Activated T-cell treated with anti-CD3 and anti-CD28 coated beads, Interleukin-2, amount 50 U/mL, for 24 hours (primary cell): ENCODE results near the gene DHX34.
"Not testable (repeated sequence)": the region's sequence is repeated elsewhere in the genome, so short reads cannot be mapped to it uniquely, and the experiment has no call there.

Experiments used
- DNase-seq: peaks from one replicate; pipeline ENCODE4 v3.0.0-alpha.2; 2020
- H3K27ac Mint-ChIP-seq: 2 replicates; pipeline ENCODE4 v1.8.0; 2020; ENCODE audit warnings: mild to moderate bottlenecking, mixed read lengths
- H3K27me3 Mint-ChIP-seq: 2 replicates; pipeline ENCODE4 v1.8.0; 2020; ENCODE audit warnings: mixed read lengths
- H3K36me3 Mint-ChIP-seq: 2 replicates; pipeline ENCODE4 v1.8.0; 2020; ENCODE audit warnings: low read depth, mixed read lengths
- H3K4me1 Mint-ChIP-seq: 2 replicates; pipeline ENCODE4 v1.8.0; 2020; ENCODE audit warnings: low read depth, mixed read lengths
- H3K4me3 Mint-ChIP-seq: 2 replicates; pipeline ENCODE4 v1.8.0; 2020; ENCODE audit warnings: mild to moderate bottlenecking, moderate library complexity, mixed read lengths
- H3K9me3 Mint-ChIP-seq: 2 replicates; pipeline ENCODE4 v1.8.0; 2020; ENCODE audit warnings: mixed read lengths

Gene DHX34

GRCh38 chr19:47383890-47384289 lies 34.8 kb downstream of the DHX34 start:
- not testable (repeated sequence) for H3K27me3 Mint-ChIP-seq, H3K4me3 Mint-ChIP-seq, DNase-seq, H3K9me3 Mint-ChIP-seq, H3K27ac Mint-ChIP-seq
- Mint-ChIP-seq H3K4me1 (peaks cover 21% of the 10 kb centered on the region), H3K36me3 (peaks cover 41% of the 10 kb centered on the region)

DNA sequence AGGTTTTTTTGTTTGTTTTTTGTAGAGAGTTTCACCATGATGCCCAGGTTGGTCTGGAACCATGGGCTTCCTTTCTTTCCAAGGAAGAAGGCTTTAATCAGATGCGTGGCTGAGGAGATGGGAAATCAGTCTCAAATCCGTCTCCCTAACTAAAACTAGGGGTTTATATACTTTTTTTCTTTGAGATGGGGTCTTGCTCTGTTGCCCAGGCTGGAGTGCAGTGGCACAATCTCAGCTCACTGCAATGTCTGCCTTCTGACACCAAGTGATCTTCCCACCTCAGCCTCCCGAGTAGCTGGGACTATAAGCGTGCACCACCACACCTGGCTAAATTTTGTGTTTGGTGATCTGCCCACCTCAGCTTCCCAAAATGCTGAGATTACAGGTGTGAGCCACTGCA lies 35.4 kb downstream of the DHX34 start:
- Mint-ChIP-seq H3K36me3 (peaks cover 35% of the 10 kb centered on the region), H3K4me1 (peaks cover 21% of the 10 kb centered on the region)
- not testable (repeated sequence) for DNase-seq, H3K4me3 Mint-ChIP-seq, H3K27me3 Mint-ChIP-seq, H3K27ac Mint-ChIP-seq, H3K9me3 Mint-ChIP-seq

DNA sequence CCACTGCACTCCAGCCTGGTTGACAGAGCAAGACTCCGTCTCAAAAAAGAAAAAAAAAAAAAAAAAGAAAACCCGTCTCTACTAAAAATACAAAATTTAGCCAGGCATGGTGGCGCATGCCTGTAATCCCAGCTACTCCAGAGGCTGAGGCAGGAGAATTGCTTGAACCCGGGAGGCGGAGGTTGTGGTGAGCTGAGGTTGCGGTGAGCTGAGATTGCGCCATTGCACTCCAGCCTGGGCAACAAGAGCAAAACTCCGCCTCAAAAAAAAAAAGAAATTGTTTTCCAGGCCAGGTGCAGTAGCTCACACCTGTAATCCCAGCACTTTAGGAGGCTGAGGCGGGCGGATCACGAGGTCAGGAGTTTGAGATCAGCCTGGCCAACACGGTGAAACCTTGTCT lies 37.5 kb downstream of the DHX34 start:
- H3K27ac Mint-ChIP-seq, H3K27me3 Mint-ChIP-seq, H3K4me3 Mint-ChIP-seq, DNase-seq, H3K9me3 Mint-ChIP-seq: not testable (repeated sequence)
- Mint-ChIP-seq H3K36me3 (peaks cover 15% of the 10 kb centered on the region), H3K4me1 (peaks cover 13% of the 10 kb centered on the region)

DNA sequence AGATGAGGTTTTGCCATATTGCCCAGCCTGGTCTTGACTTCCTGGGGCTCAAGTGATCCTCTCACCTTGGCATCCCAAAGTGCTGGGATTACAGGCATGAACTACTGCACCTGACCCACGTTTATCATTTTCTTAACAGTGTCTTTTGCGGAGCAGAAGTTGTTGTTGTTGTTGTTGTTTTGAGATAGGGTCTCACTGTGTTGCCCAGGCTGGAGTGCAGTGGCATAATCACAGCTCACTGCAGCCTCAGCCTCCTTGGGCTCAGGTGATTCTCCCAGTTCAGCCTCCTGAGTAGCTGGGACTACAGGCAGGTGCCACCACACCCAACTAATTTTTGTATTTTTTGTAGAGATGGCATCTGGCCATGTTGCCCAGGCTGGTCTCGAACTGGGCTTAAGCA lies 38.5 kb downstream of the DHX34 start:
- not testable (repeated sequence) for DNase-seq, H3K9me3 Mint-ChIP-seq, H3K27ac Mint-ChIP-seq, H3K4me3 Mint-ChIP-seq, H3K36me3 Mint-ChIP-seq, H3K27me3 Mint-ChIP-seq
- peaks cover 11% of the 10 kb centered on the region for H3K4me1 Mint-ChIP-seq

GRCh38 chr19:47388721-47389120 lies 39.6 kb downstream of the DHX34 start:
- H3K27me3 Mint-ChIP-seq, H3K4me1 Mint-ChIP-seq, H3K4me3 Mint-ChIP-seq, H3K9me3 Mint-ChIP-seq, H3K36me3 Mint-ChIP-seq, DNase-seq, H3K27ac Mint-ChIP-seq: not testable (repeated sequence)

- H3K27ac Mint-ChIP-seq, result no peak overlapping the region
- peaks cover 4% of the 10 kb centered on the region for H3K27me3 Mint-ChIP-seq
- DNase-seq, result no peak
- no peak overlapping the region for H3K4me3 Mint-ChIP-seq
- no peaks in the 10 kb centered on the region for H3K36me3 Mint-ChIP-seq
- H3K4me1 Mint-ChIP-seq, result peaks cover 4% of the 10 kb centered on the region
- no peaks in the 10 kb centered on the region for H3K9me3 Mint-ChIP-seq
Observed at GRCh38 chr19:47389150-47389556, 40.0 kb downstream of the DHX34 start.

DNA sequence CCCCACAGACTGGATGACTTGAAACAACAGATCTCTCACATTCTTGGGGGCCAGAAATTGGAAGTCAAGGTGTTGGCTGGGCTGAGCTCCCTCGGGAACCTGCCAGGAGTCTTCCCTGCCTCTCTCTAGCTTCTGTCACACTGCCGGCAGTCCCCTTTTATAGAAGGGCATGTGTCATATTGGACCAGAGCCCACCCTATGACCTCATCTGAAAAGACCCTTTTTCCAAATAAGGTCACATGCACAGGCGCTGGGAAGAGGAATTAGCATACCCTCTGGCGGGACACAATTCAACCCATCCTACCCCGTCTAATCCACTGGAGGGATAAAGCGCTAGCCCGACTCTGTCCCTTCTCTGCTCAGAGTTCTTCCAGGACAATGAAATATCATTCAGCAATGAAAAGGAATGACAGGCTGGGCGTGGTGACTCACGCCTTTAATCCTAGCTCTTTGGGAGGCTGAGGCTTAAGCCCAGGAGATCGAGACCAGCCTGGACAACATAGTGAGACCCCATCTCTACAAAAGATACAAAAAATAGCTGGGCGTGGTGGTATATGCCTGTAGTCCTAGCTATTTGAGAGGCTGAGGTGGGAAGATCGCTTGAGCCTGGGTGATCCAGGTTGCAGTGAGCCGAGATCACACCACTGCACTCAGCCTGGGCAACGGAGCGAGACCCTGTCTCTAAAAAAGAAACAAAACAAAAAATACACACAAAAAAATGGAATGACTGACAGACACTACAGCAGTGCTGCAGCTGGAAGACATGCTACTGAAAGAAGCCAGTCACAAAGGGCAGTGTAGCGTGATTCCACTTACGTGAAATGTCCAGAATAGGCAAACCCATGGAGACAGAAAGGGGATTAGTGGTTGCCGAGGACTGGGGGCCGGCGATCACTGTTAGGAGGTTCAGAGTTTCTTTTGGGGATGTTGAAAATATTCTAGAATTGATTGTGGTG lies 41.7 kb downstream of the DHX34 start:
- peaks cover 4% of the 10 kb centered on the region for H3K27me3 Mint-ChIP-seq
- H3K4me3 Mint-ChIP-seq, result no peak overlapping the region
- no peak overlapping the region for H3K27ac Mint-ChIP-seq
- DNase-seq, result no peak
- H3K4me1 Mint-ChIP-seq, result peaks cover 4% of the 10 kb centered on the region
- no peaks in the 10 kb centered on the region for H3K36me3 Mint-ChIP-seq
- H3K9me3 Mint-ChIP-seq, result no peaks in the 10 kb centered on the region

GRCh38 chr19:47391510-47392223 lies 42.6 kb downstream of the DHX34 start:
- peaks cover 4% of the 10 kb centered on the region for H3K27me3 Mint-ChIP-seq
- peaks cover 4% of the 10 kb centered on the region for H3K4me1 Mint-ChIP-seq
- H3K9me3 Mint-ChIP-seq, result no peaks in the 10 kb centered on the region
- no peak overlapping the region for H3K27ac Mint-ChIP-seq
- H3K4me3 Mint-ChIP-seq, result no peak overlapping the region
- peak; percentile 85 for DNase-seq
- H3K36me3 Mint-ChIP-seq, result no peaks in the 10 kb centered on the region

DNA sequence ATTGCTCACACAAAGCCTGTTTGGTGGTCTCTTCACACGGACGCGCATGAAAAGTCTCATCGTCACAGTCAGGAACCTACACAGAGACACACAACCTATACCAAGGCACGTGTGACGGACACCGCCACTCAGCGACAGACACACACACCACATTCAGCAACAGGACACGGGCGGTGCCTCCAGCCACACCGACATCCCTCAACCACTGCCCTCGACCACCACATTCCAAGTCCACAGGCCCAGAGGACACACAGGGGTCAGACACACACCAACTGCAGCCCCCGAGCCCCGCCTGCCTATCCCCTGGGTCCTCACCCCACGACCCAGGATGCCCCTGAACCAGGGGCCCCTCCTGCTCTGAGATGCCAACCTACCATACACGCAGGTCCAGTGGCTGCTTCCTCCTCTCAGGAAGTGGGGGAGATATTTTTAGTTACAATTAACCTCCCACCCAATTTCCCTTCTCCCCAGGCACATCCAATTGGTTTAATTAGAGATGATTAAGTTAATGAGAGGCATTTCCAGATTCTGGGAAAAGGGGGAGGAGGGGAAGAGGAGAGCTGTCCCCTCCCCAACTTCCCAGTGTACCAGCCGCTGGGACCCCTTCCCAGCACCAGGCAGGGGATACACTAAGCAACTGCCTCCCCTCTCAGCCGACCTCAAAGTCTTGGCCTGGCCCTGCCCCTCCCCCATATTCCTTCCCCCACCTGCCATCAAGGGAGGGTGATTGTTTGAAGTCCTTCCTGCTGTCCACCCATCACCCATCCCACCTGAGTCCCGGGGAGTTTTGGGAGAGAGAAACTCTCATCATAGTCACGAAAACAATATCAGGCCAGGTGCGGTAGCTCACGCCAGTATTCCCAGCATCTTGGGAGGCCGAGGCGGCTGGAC lies 49.8 kb downstream of the DHX34 start:
- H3K4me3 Mint-ChIP-seq, result no peak overlapping the region

GRCh38 chr19:47402504-47402903 lies 53.4 kb downstream of the DHX34 start:
- H3K36me3 Mint-ChIP-seq, result no peaks in the 10 kb centered on the region
- H3K9me3 Mint-ChIP-seq, result no peaks in the 10 kb centered on the region
- no peak overlapping the region for H3K4me3 Mint-ChIP-seq
- H3K4me1 Mint-ChIP-seq, result no peaks in the 10 kb centered on the region
- peaks cover 65% of the 10 kb centered on the region for H3K27me3 Mint-ChIP-seq
- no peak for DNase-seq
- no peak overlapping the region for H3K27ac Mint-ChIP-seq

More for the DNA sequence above, 49.8 kb downstream of the DHX34 start:
- peaks cover 33% of the 10 kb centered on the region for H3K27me3 Mint-ChIP-seq
- no peak for DNase-seq
- H3K36me3 Mint-ChIP-seq, result no peaks in the 10 kb centered on the region
- no peaks in the 10 kb centered on the region for H3K4me1 Mint-ChIP-seq
- H3K27ac Mint-ChIP-seq, result no peak overlapping the region
- H3K9me3 Mint-ChIP-seq, result no peaks in the 10 kb centered on the region

GRCh38 chr19:47404334-47405196 lies 55.5 kb downstream of the DHX34 start:
- Mint-ChIP-seq H3K4me1 (no peaks in the 10 kb centered on the region), H3K4me3 (no peak overlapping the region), H3K27me3 (peaks cover 73% of the 10 kb centered on the region), H3K9me3 (no peaks in the 10 kb centered on the region), H3K27ac (no peak overlapping the region), H3K36me3 (no peaks in the 10 kb centered on the region)
- no peak for DNase-seq

- H3K27ac Mint-ChIP-seq, result no peak overlapping the region
- peaks cover 73% of the 10 kb centered on the region for H3K27me3 Mint-ChIP-seq
- no peaks in the 10 kb centered on the region for H3K9me3 Mint-ChIP-seq
- DNase-seq, result no peak
- no peaks in the 10 kb centered on the region for H3K4me1 Mint-ChIP-seq
- no peaks in the 10 kb centered on the region for H3K36me3 Mint-ChIP-seq
- H3K4me3 Mint-ChIP-seq, result no peak overlapping the region
Observed at GRCh38 chr19:47405197-47405550, 56.1 kb downstream of the DHX34 start.

DNA sequence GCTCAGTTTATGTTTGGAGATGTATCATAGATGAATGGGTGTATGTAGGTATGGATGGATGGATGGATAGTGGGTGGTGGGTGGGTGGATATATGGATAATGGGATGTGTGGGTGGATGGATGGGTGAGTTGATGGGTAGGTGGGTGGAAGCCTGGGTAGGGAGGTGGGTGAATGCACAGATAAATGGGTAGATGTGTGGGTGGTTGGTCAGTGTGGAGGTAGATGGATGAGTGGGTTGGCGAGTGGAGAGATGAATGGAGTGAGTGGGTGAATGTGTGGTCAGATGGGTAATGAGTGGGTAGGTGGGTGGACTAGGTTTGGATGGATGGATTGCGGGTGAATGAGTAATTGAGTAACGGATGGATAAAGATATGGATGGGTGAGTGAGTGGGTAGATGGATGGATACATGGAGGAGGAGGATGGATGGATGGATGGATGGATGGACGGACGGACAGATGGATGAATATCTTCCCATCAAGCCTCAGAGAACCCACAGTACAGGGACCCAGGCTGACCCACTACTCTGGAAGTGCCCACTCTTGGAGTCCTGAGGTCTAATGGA lies 56.8 kb downstream of the DHX34 start:
- H3K4me1 Mint-ChIP-seq, result no peaks in the 10 kb centered on the region
- no peak overlapping the region for H3K4me3 Mint-ChIP-seq
- H3K27me3 Mint-ChIP-seq, result peaks cover 73% of the 10 kb centered on the region

More for the DNA sequence above, 56.8 kb downstream of the DHX34 start:
- Mint-ChIP-seq H3K9me3 (no peaks in the 10 kb centered on the region), H3K36me3 (no peaks in the 10 kb centered on the region), H3K27ac (no peak overlapping the region)
- no peak for DNase-seq
